ENCODE results near the gene PF4V1. TPM values are rescaled to one million over a fixed set of nuclear protein-coding genes. Genes with fewer than 3 reads are reported as not detected.

The PF4V1 gene
- total RNA-seq, 3 donors from 2014 or later: not detected

- intact Hi-C loops (cut with DNase I; ENCODE audit: low total_unique reads): no loop called here
- no peak for DNase-seq (ENCODE audit: low spot score in 2 of 2)
- H3K4me3 ChIP-seq: no peak overlapping the region
These were observed 11.9 kb downstream of the PF4V1 start for GRCh38 chr4:73864961-73865360.

GRCh38 chr4:73865431-73866096 lies 12.5 kb downstream of the PF4V1 start:
- intact Hi-C loops (cut with DNase I; ENCODE audit: low total_unique reads): no loop called here
- no peaks in the 10 kb centered on the region for H3K27me3 ChIP-seq
- no peaks in the 10 kb centered on the region for H3K9me3 ChIP-seq
- no peak for TF ChIP-seq POLR2AphosphoS5 (IDR thresholded peaks at IDR 0.05)
- TF ChIP-seq CTCF (IDR thresholded peaks at IDR 0.05): no peak
- TF ChIP-seq POLR2A (IDR thresholded peaks at IDR 0.05): no peak
- no peak overlapping the region for H3K4me3 ChIP-seq
- no peaks in the 10 kb centered on the region for H3K36me3 ChIP-seq
- no peak overlapping the region for H3K27ac ChIP-seq
- no peak for DNase-seq (ENCODE audit: low spot score in 2 of 2)
- no peaks in the 10 kb centered on the region for H3K4me1 ChIP-seq

More at GRCh38 chr4:73864961-73865360, 11.9 kb downstream of the PF4V1 start:
- Histone ChIP-seq H3K27ac (no peak overlapping the region), H3K9me3 (no peaks in the 10 kb centered on the region), H3K36me3 (no peaks in the 10 kb centered on the region), H3K27me3 (no peaks in the 10 kb centered on the region), H3K4me1 (no peaks in the 10 kb centered on the region)
- TF ChIP-seq CTCF (IDR thresholded peaks at IDR 0.05) (no peak), POLR2A (IDR thresholded peaks at IDR 0.05) (no peak), POLR2AphosphoS5 (IDR thresholded peaks at IDR 0.05) (no peak)

- Histone ChIP-seq H3K4me3 (no peak overlapping the region), H3K27me3 (no peaks in the 10 kb centered on the region), H3K36me3 (no peaks in the 10 kb centered on the region), H3K27ac (no peak overlapping the region), H3K9me3 (no peaks in the 10 kb centered on the region), H3K4me1 (no peaks in the 10 kb centered on the region)
- intact Hi-C loops (cut with DNase I; ENCODE audit: low total_unique reads): no loop called here
- TF ChIP-seq POLR2AphosphoS5 (IDR thresholded peaks at IDR 0.05) (no peak), POLR2A (IDR thresholded peaks at IDR 0.05) (no peak), CTCF (IDR thresholded peaks at IDR 0.05) (no peak)
- DNase-seq (ENCODE audit: low spot score in 2 of 2): no peak
These were observed 13.2 kb downstream of the PF4V1 start for GRCh38 chr4:73866246-73866645.

- TF ChIP-seq CTCF (IDR thresholded peaks at IDR 0.05) (no peak), POLR2A (IDR thresholded peaks at IDR 0.05) (no peak), POLR2AphosphoS5 (IDR thresholded peaks at IDR 0.05) (no peak)
- DNase-seq (ENCODE audit: low spot score in 2 of 2): no peak
- no peaks in the 10 kb centered on the region for H3K27me3 ChIP-seq
- H3K4me1 ChIP-seq: no peaks in the 10 kb centered on the region
- H3K4me3 ChIP-seq: no peak overlapping the region
- H3K27ac ChIP-seq: no peak overlapping the region
- intact Hi-C loops (cut with DNase I; ENCODE audit: low total_unique reads): no loop called here
- H3K9me3 ChIP-seq: no peaks in the 10 kb centered on the region
- H3K36me3 ChIP-seq: no peaks in the 10 kb centered on the region
These were observed 14.7 kb downstream of the PF4V1 start for GRCh38 chr4:73867783-73868182.

GRCh38 chr4:73868206-73869129 lies 15.4 kb downstream of the PF4V1 start:
- DNase-seq (ENCODE audit: low spot score in 2 of 2): no peak
- TF ChIP-seq POLR2A (IDR thresholded peaks at IDR 0.05): no peak
- no peak for TF ChIP-seq POLR2AphosphoS5 (IDR thresholded peaks at IDR 0.05)
- no peak for TF ChIP-seq CTCF (IDR thresholded peaks at IDR 0.05)
- H3K27ac ChIP-seq: peak overlapping the region; percentile 22 to 79
- intact Hi-C loops (cut with DNase I; ENCODE audit: low total_unique reads): no loop called here
- H3K4me3 ChIP-seq: peak overlapping the region; percentile 49 to 80 (median 73)
- no peaks in the 10 kb centered on the region for H3K27me3 ChIP-seq
- no peaks in the 10 kb centered on the region for H3K9me3 ChIP-seq
- H3K36me3 ChIP-seq: no peaks in the 10 kb centered on the region
- H3K4me1 ChIP-seq: no peaks in the 10 kb centered on the region

All from breast epithelium (tissue), 4 donors.